ENCODE data around the gene HOXD9.

Gene HOXD9

GRCh38 chr2:176098366-176099158, 24.0 kb upstream of the HOXD9 start:
- DNase-seq (ENCODE audit: low read depth): no peak

- no peak for DNase-seq (ENCODE audit: low read depth)
These were observed 23.3 kb upstream of the HOXD9 start for GRCh38 chr2:176099159-176099727.

- no peak for DNase-seq (ENCODE audit: low read depth)
These were observed 22.6 kb upstream of the HOXD9 start, which contains the start of gene HOXD12 for GRCh38 chr2:176099728-176100546. Gene HOXD12, plus strand, starts transcription at chr2:176099795. Its CDS starts 7 bp downstream, at chr2:176099802.

GRCh38 chr2:176100547-176101140, 21.9 kb upstream of the HOXD9 start:
- no peak for DNase-seq (ENCODE audit: low read depth)

- no peak for DNase-seq (ENCODE audit: low read depth)
These were observed 21.2 kb upstream of the HOXD9 start for GRCh38 chr2:176101216-176101830.

GRCh38 chr2:176101842-176102241, 20.7 kb upstream of the HOXD9 start:
- DNase-seq (ENCODE audit: low read depth): no peak

- DNase-seq (ENCODE audit: low read depth): no peak
These were observed 20.1 kb upstream of the HOXD9 start for GRCh38 chr2:176102309-176102866.

GRCh38 chr2:176103194-176103593, 19.3 kb upstream of the HOXD9 start:
- DNase-seq (ENCODE audit: low read depth): no peak

- no peak for DNase-seq (ENCODE audit: low read depth)
These were observed 18.7 kb upstream of the HOXD9 start for GRCh38 chr2:176103742-176104315.

GRCh38 chr2:176104316-176105077, 18.0 kb upstream of the HOXD9 start:
- no peak for DNase-seq (ENCODE audit: low read depth)

- no peak for DNase-seq (ENCODE audit: low read depth)
These were observed 17.3 kb upstream of the HOXD9 start for GRCh38 chr2:176105078-176105729.

GRCh38 chr2:176105730-176106580, 16.6 kb upstream of the HOXD9 start:
- no peak for DNase-seq (ENCODE audit: low read depth)

- no peak for DNase-seq (ENCODE audit: low read depth)
These were observed 15.7 kb upstream of the HOXD9 start, which contains the start of gene HOXD11 for GRCh38 chr2:176106581-176107539. Gene HOXD11, plus strand, starts transcription at chr2:176107280. Its CDS starts 76 bp downstream, at chr2:176107356.

GRCh38 chr2:176107731-176108181, 14.8 kb upstream of the HOXD9 start:
- DNase-seq (ENCODE audit: low read depth): no peak

- no peak for DNase-seq (ENCODE audit: low read depth)
These were observed 13.2 kb upstream of the HOXD9 start for GRCh38 chr2:176109192-176109901.

GRCh38 chr2:176109946-176110345, 12.6 kb upstream of the HOXD9 start:
- DNase-seq (ENCODE audit: low read depth): no peak

Measured in activated T-helper 9 cell treated with anti-CD3 and anti-CD28 coated beads, Interleukin-2, amount 50 U/mL, for 16 hours (primary cell).